Activated naive CD4-positive, alpha-beta T cell treated with anti-CD3 and anti-CD28 coated beads, Interleukin-2, amount 50 U/mL, for 72 hours (primary cell): ENCODE measurements around the gene PCDHGB2. TPM values are rescaled to one million over a fixed set of nuclear protein-coding genes. Genes with fewer than 3 reads are reported as not detected.
"Not testable (repeated sequence)": the region's sequence is repeated elsewhere in the genome, so short reads cannot be mapped to it uniquely, and the experiment has no call there.

Experiments used
- ATAC-seq, 2 donors: fragments of 150-1000 bp; cut with Tn5 transposase; 2 replicates each; pipeline ENCODE4 v1.10.0; 2021; ENCODE audit warnings: mild to moderate bottlenecking in 2 of 2, moderate library complexity in 2 of 2
- DNase-seq, 2 donors: peaks; one replicate each; pipeline ENCODE4 v3.0.0; 2021 to 2022; ENCODE audit warnings: low spot score in 2 of 2
- H3K27ac Mint-ChIP-seq, 2 donors: one replicate each; pipeline ENCODE4 v1.8.0; 2022; ENCODE audit warnings: mild to moderate bottlenecking in 2 of 2, mixed read lengths in 2 of 2
- H3K36me3 Mint-ChIP-seq, 2 donors: one replicate each; pipeline ENCODE4 v1.8.0; 2022; ENCODE audit warnings: mixed read lengths in 2 of 2
- H3K9me3 Mint-ChIP-seq, 2 donors: one replicate each; pipeline ENCODE4 v1.8.0; 2022; ENCODE audit warnings: mixed read lengths in 2 of 2
- total RNA-seq, 2 donors: library from RNA; stranded (reverse); gene quantifications; one replicate each; pipeline ENCODE4 v1.2.3, GENCODE V29; 2022

Gene PCDHGB2
- total RNA-seq, 2 donors from 2014 or later = 0.12 to 0.20 TPM

DNA sequence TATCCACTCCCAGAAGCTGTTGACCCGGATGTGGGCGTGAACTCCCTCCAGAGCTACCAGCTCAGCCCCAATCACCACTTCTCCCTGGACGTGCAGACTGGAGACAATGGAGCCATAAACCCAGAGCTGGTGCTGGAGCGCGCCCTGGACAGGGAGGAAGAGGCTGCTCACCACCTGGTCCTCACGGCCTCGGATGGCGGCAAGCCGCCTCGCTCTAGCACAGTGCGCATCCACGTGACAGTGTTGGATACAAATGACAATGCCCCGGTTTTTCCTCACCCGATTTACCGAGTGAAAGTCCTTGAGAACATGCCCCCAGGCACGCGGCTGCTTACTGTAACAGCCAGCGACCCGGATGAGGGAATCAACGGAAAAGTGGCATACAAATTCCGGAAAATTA, 33.5 kb downstream of the PCDHGB2 start:
- no peak overlapping the region for H3K27ac Mint-ChIP-seq
- DNase-seq = no peak
- H3K36me3 Mint-ChIP-seq = peaks cover 45 to 48% of the 10 kb centered on the region in 2 donors

DNA sequence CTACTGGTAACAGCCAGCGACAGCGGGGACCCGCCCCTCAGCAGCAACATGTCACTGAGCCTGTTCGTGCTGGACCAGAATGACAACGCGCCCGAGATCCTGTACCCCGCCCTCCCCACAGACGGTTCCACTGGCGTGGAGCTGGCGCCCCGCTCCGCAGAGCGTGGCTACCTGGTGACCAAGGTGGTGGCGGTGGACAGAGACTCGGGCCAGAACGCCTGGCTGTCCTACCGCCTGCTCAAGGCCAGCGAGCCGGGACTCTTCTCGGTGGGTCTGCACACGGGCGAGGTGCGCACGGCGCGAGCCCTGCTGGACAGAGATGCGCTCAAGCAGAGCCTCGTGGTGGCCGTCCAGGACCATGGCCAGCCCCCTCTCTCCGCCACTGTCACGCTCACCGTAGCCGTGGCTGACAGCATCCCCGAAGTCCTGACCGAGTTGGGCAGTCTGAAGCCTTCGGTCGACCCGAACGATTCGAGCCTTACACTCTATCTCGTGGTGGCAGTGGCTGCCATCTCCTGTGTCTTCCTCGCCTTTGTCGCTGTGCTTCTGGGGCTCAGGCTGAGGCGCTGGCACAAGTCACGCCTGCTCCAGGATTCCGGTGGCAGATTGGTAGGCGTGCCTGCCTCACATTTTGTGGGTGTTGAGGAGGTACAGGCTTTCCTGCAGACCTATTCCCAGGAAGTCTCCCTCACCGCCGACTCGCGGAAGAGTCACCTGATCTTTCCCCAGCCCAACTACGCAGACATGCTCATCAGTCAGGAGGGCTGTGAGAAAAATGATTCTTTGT, 34.8 kb downstream of the PCDHGB2 start:
- not testable (repeated sequence) for DNase-seq, ATAC-seq
- peaks cover 41 to 46% of the 10 kb centered on the region in 2 donors for H3K36me3 Mint-ChIP-seq
- H3K27ac Mint-ChIP-seq = peak overlapping the region in 1 of 2 donors; percentile 5
- peaks cover 11 to 20% of the 10 kb centered on the region in 2 donors for H3K9me3 Mint-ChIP-seq

More for the DNA sequence above, 33.5 kb downstream of the PCDHGB2 start:
- no peak for ATAC-seq
- peaks cover 20 to 27% of the 10 kb centered on the region in 2 donors for H3K9me3 Mint-ChIP-seq

- peaks cover 10 to 12% of the 10 kb centered on the region in 2 donors for H3K9me3 Mint-ChIP-seq
- peaks cover 40 to 49% of the 10 kb centered on the region in 2 donors for H3K36me3 Mint-ChIP-seq
- ATAC-seq = peak; percentile 71 to 82
- not testable (repeated sequence) for H3K27ac Mint-ChIP-seq, DNase-seq
These were observed 38.2 kb downstream of the PCDHGB2 start, which contains the start of gene PCDHGB5 for GRCh38 chr5:141397756-141398551. TSS of gene PCDHGB5 (plus strand) at chr5:141397947. CDS start at chr5:141398128, 181 bp downstream.

DNA sequence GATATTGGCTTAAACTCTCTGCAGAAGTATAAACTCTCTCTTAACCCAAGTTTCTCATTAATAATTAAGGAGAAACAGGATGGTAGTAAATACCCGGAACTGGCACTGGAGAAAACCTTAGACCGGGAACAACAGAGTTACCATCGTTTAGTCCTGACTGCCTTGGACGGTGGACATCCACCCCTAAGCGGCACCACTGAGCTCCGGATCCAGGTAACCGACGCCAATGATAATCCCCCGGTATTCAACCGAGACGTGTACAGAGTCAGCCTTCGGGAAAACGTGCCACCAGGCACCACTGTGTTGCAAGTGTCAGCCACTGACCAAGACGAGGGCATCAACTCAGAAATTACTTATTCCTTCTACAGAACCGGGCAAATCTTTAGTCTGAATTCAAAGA, 38.8 kb downstream of the PCDHGB2 start:
- Mint-ChIP-seq H3K27ac (no peak overlapping the region), H3K9me3 (peaks cover 10 to 12% of the 10 kb centered on the region in 2 donors), H3K36me3 (peaks cover 38 to 47% of the 10 kb centered on the region in 2 donors)
- DNase-seq (no peak), ATAC-seq (no peak)

DNA sequence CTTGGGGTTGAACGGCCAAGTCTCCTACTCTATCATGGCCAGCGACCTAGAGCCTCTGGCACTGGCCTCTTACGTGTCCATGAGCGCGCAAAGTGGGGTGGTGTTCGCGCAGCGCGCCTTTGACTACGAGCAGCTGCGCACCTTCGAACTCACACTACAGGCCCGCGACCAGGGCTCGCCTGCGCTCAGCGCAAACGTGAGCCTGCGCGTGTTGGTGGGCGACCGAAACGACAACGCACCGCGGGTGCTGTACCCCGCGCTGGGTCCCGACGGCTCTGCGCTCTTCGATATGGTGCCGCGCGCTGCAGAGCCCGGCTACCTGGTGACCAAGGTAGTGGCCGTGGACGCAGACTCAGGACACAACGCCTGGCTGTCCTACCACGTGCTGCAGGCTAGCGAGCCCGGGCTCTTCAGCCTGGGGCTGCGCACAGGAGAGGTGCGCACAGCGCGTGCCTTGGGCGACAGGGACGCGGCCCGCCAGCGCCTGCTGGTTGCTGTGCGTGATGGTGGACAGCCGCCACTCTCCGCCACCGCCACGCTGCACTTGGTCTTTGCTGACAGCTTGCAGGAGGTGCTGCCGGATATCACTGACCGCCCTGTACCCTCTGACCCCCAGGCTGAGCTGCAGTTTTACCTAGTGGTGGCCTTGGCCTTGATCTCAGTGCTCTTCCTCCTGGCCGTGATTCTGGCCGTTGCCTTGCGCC, 39.9 kb downstream of the PCDHGB2 start:
- Mint-ChIP-seq H3K36me3 (peaks cover 38 to 49% of the 10 kb centered on the region in 2 donors), H3K27ac (peak overlapping the region in 1 of 2 donors; percentile 47), H3K9me3 (peaks cover 8 to 10% of the 10 kb centered on the region in 2 donors)
- DNase-seq (no peak), ATAC-seq (no peak)

GRCh38 chr5:141402553-141403243, 42.9 kb downstream of the PCDHGB2 start, which contains the start of gene PCDHGA9:
TSS of gene PCDHGA9 (plus strand) at chr5:141402778. CDS start at chr5:141402953, 175 bp downstream.
- Mint-ChIP-seq H3K27ac (no peak within 1 kb of the TSS), H3K9me3 (peaks cover 14 to 18% of the 10 kb centered on the region in 2 donors), H3K36me3 (peaks cover 42 to 59% of the 10 kb centered on the region in 2 donors)
- ATAC-seq (no peak), DNase-seq (no peak)

GRCh38 chr5:141403387-141403786, 43.6 kb downstream of the PCDHGB2 start:
- DNase-seq = no peak
- Mint-ChIP-seq H3K27ac (no peak overlapping the region), H3K36me3 (peaks cover 49 to 66% of the 10 kb centered on the region in 2 donors), H3K9me3 (peaks cover 17 to 21% of the 10 kb centered on the region in 2 donors)
- ATAC-seq = no peak

- Mint-ChIP-seq H3K9me3 (peaks cover 26 to 28% of the 10 kb centered on the region in 2 donors), H3K27ac (peak within 1 kb of the TSS in 1 of 2 donors; percentile 29), H3K36me3 (peaks cover 48 to 63% of the 10 kb centered on the region in 2 donors)
- peak; percentile 56 to 58 for ATAC-seq
- not testable (repeated sequence) for DNase-seq
These were observed 48.2 kb downstream of the PCDHGB2 start, which contains the start of gene PCDHGB6 for GRCh38 chr5:141407790-141408505. TSS of gene PCDHGB6 (plus strand) at chr5:141408021. CDS start at chr5:141408203, 182 bp downstream.

DNA sequence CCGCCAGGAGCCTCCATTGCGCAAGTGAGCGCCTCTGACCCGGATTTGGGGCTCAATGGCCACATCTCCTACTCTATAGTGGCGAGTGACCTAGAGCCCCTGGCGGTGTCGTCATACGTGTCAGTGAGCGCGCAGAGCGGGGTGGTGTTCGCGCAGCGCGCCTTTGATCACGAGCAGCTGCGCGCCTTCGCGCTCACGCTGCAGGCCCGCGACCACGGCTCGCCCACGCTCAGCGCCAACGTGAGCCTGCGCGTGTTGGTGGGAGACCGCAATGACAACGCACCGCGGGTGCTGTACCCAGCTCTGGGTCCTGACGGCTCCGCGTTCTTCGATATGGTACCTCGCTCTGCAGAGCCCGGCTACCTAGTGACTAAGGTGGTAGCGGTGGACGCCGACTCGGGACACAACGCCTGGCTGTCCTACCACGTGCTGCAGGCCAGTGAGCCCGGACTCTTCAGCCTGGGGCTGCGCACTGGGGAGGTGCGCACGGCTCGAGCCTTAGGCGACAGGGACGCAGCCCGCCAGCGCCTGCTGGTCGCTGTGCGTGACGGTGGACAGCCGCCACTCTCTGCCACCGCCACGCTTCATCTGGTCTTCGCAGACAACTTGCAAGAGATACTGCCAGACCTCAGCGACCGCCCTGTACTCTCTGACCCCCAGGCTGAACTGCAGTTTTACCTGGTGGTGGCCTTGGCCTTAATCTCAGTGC, 50.0 kb downstream of the PCDHGB2 start:
- peaks cover 25 to 29% of the 10 kb centered on the region in 2 donors for H3K9me3 Mint-ChIP-seq
- DNase-seq (no peak), ATAC-seq (no peak)
- H3K36me3 Mint-ChIP-seq = peaks cover 53 to 65% of the 10 kb centered on the region in 2 donors
- peak overlapping the region in 1 of 2 donors; percentile 81 for H3K27ac Mint-ChIP-seq

DNA sequence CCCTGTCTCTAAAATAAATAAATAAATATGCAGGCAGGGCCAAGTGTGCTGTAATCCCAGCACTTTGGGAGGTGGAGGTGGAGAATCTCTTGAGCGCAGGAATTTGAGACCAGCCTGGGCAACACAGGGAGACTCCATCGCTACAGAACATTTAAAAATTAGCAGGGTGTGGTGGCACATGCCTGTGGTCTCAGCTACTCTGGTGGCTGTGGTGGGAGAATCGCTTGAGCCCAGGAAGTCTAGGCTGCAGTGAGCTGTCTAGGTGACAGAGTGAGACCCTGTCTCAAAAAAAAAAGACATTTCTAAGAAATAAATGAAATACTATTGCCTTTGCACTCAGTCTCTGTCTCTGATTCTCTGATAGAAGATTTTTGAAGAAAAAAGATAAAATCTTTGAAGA, 51.8 kb downstream of the PCDHGB2 start:
- no peak overlapping the region for H3K27ac Mint-ChIP-seq
- no peak for DNase-seq
- H3K36me3 Mint-ChIP-seq = peaks cover 57 to 60% of the 10 kb centered on the region in 2 donors
- peaks cover 21 to 27% of the 10 kb centered on the region in 2 donors for H3K9me3 Mint-ChIP-seq
- ATAC-seq = no peak

Other genes starting within 250 kb of the PCDHGB2 start
- not detected for gene PCDHB4, start 238.2 kb upstream of the PCDHGB2 start, total RNA-seq
- under 1 TPM in 1 of 2 donors, not detected in 1; 0.08 TPM for gene PCDHB5, start 224.8 kb upstream of the PCDHGB2 start, total RNA-seq
- gene PCDHB6, start 209.9 kb upstream of the PCDHGB2 start, total RNA-seq = not detected
- gene PCDHB7, start 187.3 kb upstream of the PCDHGB2 start, total RNA-seq = not detected
- not detected for gene PCDHB8, start 182.2 kb upstream of the PCDHGB2 start, total RNA-seq
- gene PCDHB16, start 177.6 kb upstream of the PCDHGB2 start, total RNA-seq = not detected
- not detected for gene PCDHB9, start 172.8 kb upstream of the PCDHGB2 start, total RNA-seq
- gene PCDHB10, start 167.6 kb upstream of the PCDHGB2 start, total RNA-seq = not detected
- not detected for gene PCDHB11, start 160.4 kb upstream of the PCDHGB2 start, total RNA-seq
- not detected for gene PCDHB12, start 151.3 kb upstream of the PCDHGB2 start, total RNA-seq
- not detected for gene PCDHB13, start 146.1 kb upstream of the PCDHGB2 start, total RNA-seq
- gene PCDHB14, start 136.7 kb upstream of the PCDHGB2 start, total RNA-seq = not detected
- not detected for gene PCDHB15, start 114.6 kb upstream of the PCDHGB2 start, total RNA-seq
- under 1 TPM in 1 of 2 donors, not detected in 1; 0.23 TPM for gene SLC25A2, start 55.9 kb upstream of the PCDHGB2 start, total RNA-seq
- gene TAF7, start 39.2 kb upstream of the PCDHGB2 start, total RNA-seq = 10 to 100 TPM; 44.7 to 46.7 TPM
- under 1 TPM in 1 of 2 donors, not detected in 1; 0.11 TPM for gene PCDHGA1, start 29.5 kb upstream of the PCDHGB2 start, total RNA-seq
- not detected for gene PCDHGA2, start 21.2 kb upstream of the PCDHGB2 start, total RNA-seq
- not detected for gene PCDHGA3, start 16.2 kb upstream of the PCDHGB2 start, total RNA-seq
- not detected for gene PCDHGB1, start 9.9 kb upstream of the PCDHGB2 start, total RNA-seq
- gene PCDHGA4, start 5.0 kb upstream of the PCDHGB2 start, total RNA-seq = not detected
- gene PCDHGA5, start 4.2 kb downstream of the PCDHGB2 start, total RNA-seq = under 1 TPM in 1 of 2 donors, not detected in 1; 0.09 TPM
- under 1 TPM; 0.09 to 0.14 TPM for gene PCDHGB3, start 10.2 kb downstream of the PCDHGB2 start, total RNA-seq
- under 1 TPM; 0.08 to 0.09 TPM for gene PCDHGA6, start 13.9 kb downstream of the PCDHGB2 start, total RNA-seq
- not detected for gene PCDHGA7, start 22.7 kb downstream of the PCDHGB2 start, total RNA-seq
- gene PCDHGB4, start 27.7 kb downstream of the PCDHGB2 start, total RNA-seq = not detected
- gene PCDHGA8, start 32.6 kb downstream of the PCDHGB2 start, total RNA-seq = not detected
- gene PCDHGB5, start 38.0 kb downstream of the PCDHGB2 start, total RNA-seq = under 1 TPM in 1 of 2 donors, not detected in 1; 0.12 TPM
- gene PCDHGA9, start 42.8 kb downstream of the PCDHGB2 start, total RNA-seq = under 1 TPM in 1 of 2 donors, not detected in 1; 0.23 TPM
- gene PCDHGB6, start 48.0 kb downstream of the PCDHGB2 start, total RNA-seq = under 1 TPM in 1 of 2 donors, not detected in 1; 0.08 TPM
- gene PCDHGA10, start 53.0 kb downstream of the PCDHGB2 start, total RNA-seq = not detected
- gene PCDHGB7, start 57.7 kb downstream of the PCDHGB2 start, total RNA-seq = under 1 TPM in 1 of 2 donors, not detected in 1; 0.08 TPM
- gene PCDHGA11, start 61.1 kb downstream of the PCDHGB2 start, total RNA-seq = under 1 TPM; 0.09 to 0.14 TPM
- gene PCDHGA12, start 70.5 kb downstream of the PCDHGB2 start, total RNA-seq = under 1 TPM; 0.10 to 0.16 TPM
- gene PCDHGC3, start 116.0 kb downstream of the PCDHGB2 start, total RNA-seq = under 1 TPM in 1 of 2 donors, not detected in 1; 0.19 TPM
- not detected for gene PCDHGC4, start 125.0 kb downstream of the PCDHGB2 start, total RNA-seq
- not detected for gene PCDHGC5, start 129.1 kb downstream of the PCDHGB2 start, total RNA-seq